DND-41 (cell line): ENCODE data around the gene OR10G3.

ENCODE experiments used
- CTCF ChIP-seq: IDR thresholded peaks from 2 replicates; pipeline ENCODE4 v1.5.1; 2012; ENCODE audit warnings: borderline replicate concordance, low read length, moderate library complexity, mild to moderate bottlenecking; ENCODE audit not compliant: poor library complexity, severe bottlenecking; ENCODE audit errors: extremely low read depth
- EZH2 ChIP-seq: IDR thresholded peaks from 3 replicates; pipeline ENCODE4 v1.6.1; 2012; ENCODE audit warnings: borderline replicate concordance, low read depth, mild to moderate bottlenecking, moderate library complexity, low read length, inconsistent platforms; ENCODE audit not compliant: severe bottlenecking

- no peak for TF ChIP-seq CTCF
- no peak for TF ChIP-seq EZH2
These were observed 44.1 kb downstream of the OR10G3 start for GRCh38 chr14:21535545-21536417.
